GM23338 (cell line): ENCODE results near the gene ZNF536. TPM values are rescaled to one million over a fixed set of nuclear protein-coding genes. Genes with fewer than 3 reads are reported as not detected.

Source experiments
- ATAC-seq: fragments of 200-7000 bp; cut with Tn5 transposase; 3 replicates; pipeline ENCODE4 v1.9.1; 2020
- DNase-seq: peaks from one replicate; pipeline ENCODE4 v3.0.0-alpha.2; 2015; ENCODE audit warnings: low spot score
- H2AFZ ChIP-seq: fragments of 200-600 bp; sonication (generic); 2 replicates; pipeline ENCODE4 v1.8.0; 2016; ENCODE audit warnings: antibody characterized with exemption, mild to moderate bottlenecking, moderate library complexity
- H3F3A ChIP-seq: fragments of 200-600 bp; sonication (generic); replicated peaks from 2 replicates; pipeline ENCODE4 v1.8.0; 2017; ENCODE audit warnings: antibody characterized with exemption, mixed run types, low read depth
- H3K27ac ChIP-seq: fragments of 200-600 bp; sonication (generic); 2 replicates; pipeline ENCODE4 v1.6.1; 2016; ENCODE audit warnings: low read depth
- H3K27me3 ChIP-seq: fragments of 200-600 bp; sonication (generic); 2 replicates; pipeline ENCODE4 v1.8.0; 2016; ENCODE audit warnings: mild to moderate bottlenecking, mixed run types, moderate library complexity; ENCODE audit not compliant: insufficient read depth
- H3K36me3 ChIP-seq: fragments of 200-600 bp; sonication (generic); 2 replicates; pipeline ENCODE4 v1.8.0; 2016; ENCODE audit warnings: mild to moderate bottlenecking; ENCODE audit not compliant: insufficient read depth
- H3K4me1 ChIP-seq: fragments of 200-600 bp; sonication (generic); 2 replicates; pipeline ENCODE4 v1.8.0; 2016; ENCODE audit warnings: mild to moderate bottlenecking, moderate library complexity; ENCODE audit not compliant: insufficient read depth
- H3K4me2 ChIP-seq: fragments of 200-600 bp; sonication (generic); 2 replicates; pipeline ENCODE4 v1.7.1; 2017; ENCODE audit warnings: mixed run types
- H3K4me3 ChIP-seq: fragments of 200-600 bp; sonication (generic); 2 replicates; pipeline ENCODE4 v1.6.1; 2016; ENCODE audit warnings: mixed run types
- H3K79me2 ChIP-seq: fragments of 200-600 bp; sonication (generic); replicated peaks from 2 replicates; pipeline ENCODE4 v1.8.0; 2017; ENCODE audit warnings: mild to moderate bottlenecking; ENCODE audit not compliant: insufficient read depth
- H3K9me2 ChIP-seq: fragments of 200-600 bp; sonication (generic); 2 replicates; pipeline ENCODE4 v1.8.0; 2017; ENCODE audit not compliant: insufficient read depth
- H4K20me1 ChIP-seq: fragments of 200-600 bp; sonication (generic); replicated peaks from 2 replicates; pipeline ENCODE4 v1.8.0; 2017; ENCODE audit warnings: mild to moderate bottlenecking; ENCODE audit not compliant: insufficient read depth
- H3K27ac Mint-ChIP-seq: 2 replicates; pipeline ENCODE4 v1.8.0; 2020; ENCODE audit warnings: inconsistent platforms, mild to moderate bottlenecking, moderate library complexity, mixed read lengths
- H3K27me3 Mint-ChIP-seq: 3 replicates; pipeline ENCODE4 v1.8.0; 2022; ENCODE audit warnings: low read depth, mild to moderate bottlenecking, moderate library complexity, mixed read lengths, inconsistent platforms; ENCODE audit not compliant: insufficient read depth, poor library complexity
- H3K36me3 Mint-ChIP-seq: 3 replicates; pipeline ENCODE4 v1.8.0; 2021; ENCODE audit warnings: low read depth, mild to moderate bottlenecking, inconsistent platforms, moderate library complexity, mixed read lengths
- H3K4me1 Mint-ChIP-seq: 3 replicates; pipeline ENCODE4 v1.8.0; 2020; ENCODE audit warnings: mild to moderate bottlenecking, inconsistent platforms, mixed read lengths
- H3K4me3 Mint-ChIP-seq: 3 replicates; pipeline ENCODE4 v1.8.0; 2021; ENCODE audit warnings: moderate library complexity, mild to moderate bottlenecking, inconsistent platforms, mixed read lengths
- H3K9me3 Mint-ChIP-seq: 3 replicates; pipeline ENCODE4 v1.8.0; 2020; ENCODE audit warnings: moderate library complexity, mild to moderate bottlenecking, inconsistent platforms, mixed read lengths
- CREB1 ChIP-seq: fragments of 250-450 bp; sonication (Bioruptor Pico); IDR thresholded peaks from 2 replicates; pipeline ENCODE4 v1.5.0; 2020; ENCODE audit warnings: low read depth, mild to moderate bottlenecking, moderate library complexity
- EZH2 ChIP-seq: fragments of 200-600 bp; sonication (generic); IDR thresholded peaks from one replicate; pipeline ENCODE4 v1.8.0; 2017; ENCODE audit warnings: antibody characterized with exemption, mild to moderate bottlenecking, low read depth; ENCODE audit not compliant: unreplicated experiment
- EZH2phosphoT487 ChIP-seq: fragments of 200-600 bp; sonication (generic); IDR thresholded peaks from one replicate; pipeline ENCODE4 v1.8.1; 2018; ENCODE audit warnings: antibody characterized with exemption; ENCODE audit not compliant: unreplicated experiment
- JUNB ChIP-seq: IDR thresholded peaks from one replicate; pipeline ENCODE4 v1.6.1; 2016; ENCODE audit warnings: antibody characterized with exemption; ENCODE audit not compliant: unreplicated experiment
- POLR2AphosphoS5 ChIP-seq: IDR thresholded peaks from 2 replicates; pipeline ENCODE4 v1.6.1; 2016; ENCODE audit warnings: antibody characterized with exemption, low read depth
- STAT1 ChIP-seq: IDR thresholded peaks from one replicate; pipeline ENCODE4 v1.6.1; 2016; ENCODE audit warnings: antibody characterized with exemption; ENCODE audit not compliant: unreplicated experiment
- ZNF331 ChIP-seq: fragments of 250-450 bp; sonication (Bioruptor Pico); IDR thresholded peaks from 2 replicates; pipeline ENCODE4 v1.5.0; 2020; ENCODE audit warnings: low read depth, mild to moderate bottlenecking, moderate library complexity
- polyA plus RNA-seq: library from polyadenylated mRNA; unstranded; fragments of >200 nt; fragmentation: Nextera tagmentation; extraction: Ambion mirVana; gene quantifications from 2 replicates; pipeline ENCODE4 v1.2.1, GENCODE V29; 2016
- total RNA-seq: library from RNA; depleted of rRNA; stranded (reverse); fragments of >200 nt; shearing (Covaris generic); gene quantifications from 2 replicates; pipeline ENCODE4 v1.2.3, GENCODE V29; 2014
- TF ChIP-seq, protein P1 (sequence below), 2 experiments: fragments of 200-600 bp in 1 of 2; sonication (generic) in 1 of 2; conservative IDR thresholded peaks; 2 replicates each; pipeline versions ENCODE4 v1.5.1 to v1.6.1; 2016 to 2017; ENCODE audit warnings: antibody characterized with exemption in 2 of 2, low read depth in 2 of 2, mild to moderate bottlenecking in 2 of 2, moderate library complexity in 1 of 2
- TF ChIP-seq, protein P2 (sequence below): fragments of 250-450 bp; sonication (Bioruptor Pico); IDR thresholded peaks from 2 replicates; pipeline ENCODE4 v1.5.0; 2020; ENCODE audit warnings: mild to moderate bottlenecking, moderate library complexity
- TF ChIP-seq, protein P3 (sequence below): IDR thresholded peaks from 2 replicates; pipeline ENCODE4 v1.6.1; 2016; ENCODE audit warnings: antibody characterized with exemption

ZNF536 gene
- total and polyA plus RNA-seq, 2 experiments from 2014 or later = 0.07 TPM; not detected in 1

DNA sequence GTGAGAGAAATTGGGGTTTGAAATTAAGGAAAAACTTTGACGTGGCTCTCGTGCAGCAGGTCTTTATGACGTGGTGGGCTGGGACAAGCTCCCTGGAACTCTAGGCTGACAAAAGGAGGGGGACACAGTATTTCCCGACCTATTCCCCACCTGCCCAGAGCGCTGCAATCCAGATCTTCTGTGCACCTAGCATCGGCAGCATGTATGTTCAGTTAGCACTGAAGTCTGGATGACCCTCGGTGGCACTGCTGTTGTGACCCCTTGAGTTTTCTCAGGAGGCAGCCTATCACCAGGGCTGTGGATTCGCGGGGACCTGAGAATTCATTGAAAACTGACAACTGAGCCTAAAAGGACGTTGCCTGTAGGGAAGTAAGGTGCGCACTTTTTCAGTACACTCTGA is 9.1 kb upstream of the ZNF536 start (continued):
- TF ChIP-seq, protein P1, sequence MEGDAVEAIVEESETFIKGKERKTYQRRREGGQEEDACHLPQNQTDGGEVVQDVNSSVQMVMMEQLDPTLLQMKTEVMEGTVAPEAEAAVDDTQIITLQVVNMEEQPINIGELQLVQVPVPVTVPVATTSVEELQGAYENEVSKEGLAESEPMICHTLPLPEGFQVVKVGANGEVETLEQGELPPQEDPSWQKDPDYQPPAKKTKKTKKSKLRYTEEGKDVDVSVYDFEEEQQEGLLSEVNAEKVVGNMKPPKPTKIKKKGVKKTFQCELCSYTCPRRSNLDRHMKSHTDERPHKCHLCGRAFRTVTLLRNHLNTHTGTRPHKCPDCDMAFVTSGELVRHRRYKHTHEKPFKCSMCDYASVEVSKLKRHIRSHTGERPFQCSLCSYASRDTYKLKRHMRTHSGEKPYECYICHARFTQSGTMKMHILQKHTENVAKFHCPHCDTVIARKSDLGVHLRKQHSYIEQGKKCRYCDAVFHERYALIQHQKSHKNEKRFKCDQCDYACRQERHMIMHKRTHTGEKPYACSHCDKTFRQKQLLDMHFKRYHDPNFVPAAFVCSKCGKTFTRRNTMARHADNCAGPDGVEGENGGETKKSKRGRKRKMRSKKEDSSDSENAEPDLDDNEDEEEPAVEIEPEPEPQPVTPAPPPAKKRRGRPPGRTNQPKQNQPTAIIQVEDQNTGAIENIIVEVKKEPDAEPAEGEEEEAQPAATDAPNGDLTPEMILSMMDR (conservative IDR thresholded peaks at IDR 0.05; ENCODE audit: low read depth in 2 of 2) = no peak

DNA sequence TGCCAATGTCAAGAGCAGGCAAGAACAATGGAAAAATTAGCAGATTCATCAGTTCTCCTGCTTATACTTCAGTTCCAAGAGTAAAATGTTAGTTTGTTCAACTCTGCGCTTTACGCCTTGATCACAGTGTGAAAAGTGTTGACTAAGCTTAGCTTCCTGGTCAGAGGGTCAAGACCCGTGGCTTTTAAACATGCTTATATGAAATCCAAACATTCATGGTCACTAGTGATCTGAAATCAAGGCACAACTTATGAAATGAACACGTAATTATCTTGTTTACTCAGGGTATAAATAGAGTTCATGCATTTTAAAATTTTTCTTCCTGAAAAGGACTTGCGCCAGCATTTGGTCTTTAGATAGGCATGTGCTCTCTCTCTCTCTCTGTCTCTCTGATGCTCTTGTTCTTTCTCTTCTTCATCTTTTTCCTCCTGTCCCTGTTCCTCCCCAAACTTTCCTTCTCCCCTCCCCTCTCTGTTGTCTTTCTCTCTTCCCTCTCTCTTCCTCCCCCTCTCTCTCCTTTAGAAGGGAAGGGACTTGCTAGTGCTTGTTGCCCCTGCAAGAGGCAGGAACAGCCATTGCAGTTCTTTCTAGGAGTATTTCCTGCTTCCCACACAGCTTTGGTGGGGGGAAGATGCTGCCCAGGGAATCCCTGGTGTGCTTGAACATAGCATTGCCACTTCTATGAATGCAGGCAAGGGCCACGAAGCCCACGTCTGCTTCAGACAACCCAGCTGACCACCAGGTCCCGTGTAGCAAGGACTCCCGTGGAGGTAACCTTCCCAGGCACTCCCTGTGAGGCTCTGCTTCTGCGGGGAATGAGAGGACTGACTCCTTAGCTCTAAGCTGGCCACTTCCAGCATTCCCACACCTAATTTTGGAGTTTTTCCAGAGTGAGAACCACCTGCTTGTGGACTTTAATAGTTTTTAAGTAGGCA is 7.1 kb upstream of the ZNF536 start:
- H3K4me2 ChIP-seq = peak overlapping the region; percentile 36; the same call in 1 of the 2 replicates
- peak overlapping the region; percentile 94 for H2AFZ ChIP-seq
- Mint-ChIP-seq H3K27me3 (peaks cover 15% of the 10 kb centered on the region), H3K27ac (no peak overlapping the region), H3K36me3 (no peaks in the 10 kb centered on the region), H3K4me3 (no peak overlapping the region), H3K9me3 (no peaks in the 10 kb centered on the region), H3K4me1 (peaks cover 29% of the 10 kb centered on the region)
- DNase-seq (no peak), ATAC-seq (peak; percentile 44)
- no peaks in the 10 kb centered on the region for H3K27me3 ChIP-seq
- H3K9me2 ChIP-seq = peaks cover 17% of the 10 kb centered on the region
- peaks cover 23% of the 10 kb centered on the region for H3K4me1 ChIP-seq
- H3K27ac ChIP-seq = no peak overlapping the region
- no peaks in the 10 kb centered on the region for H3K36me3 ChIP-seq
- TF ChIP-seq, protein P2, sequence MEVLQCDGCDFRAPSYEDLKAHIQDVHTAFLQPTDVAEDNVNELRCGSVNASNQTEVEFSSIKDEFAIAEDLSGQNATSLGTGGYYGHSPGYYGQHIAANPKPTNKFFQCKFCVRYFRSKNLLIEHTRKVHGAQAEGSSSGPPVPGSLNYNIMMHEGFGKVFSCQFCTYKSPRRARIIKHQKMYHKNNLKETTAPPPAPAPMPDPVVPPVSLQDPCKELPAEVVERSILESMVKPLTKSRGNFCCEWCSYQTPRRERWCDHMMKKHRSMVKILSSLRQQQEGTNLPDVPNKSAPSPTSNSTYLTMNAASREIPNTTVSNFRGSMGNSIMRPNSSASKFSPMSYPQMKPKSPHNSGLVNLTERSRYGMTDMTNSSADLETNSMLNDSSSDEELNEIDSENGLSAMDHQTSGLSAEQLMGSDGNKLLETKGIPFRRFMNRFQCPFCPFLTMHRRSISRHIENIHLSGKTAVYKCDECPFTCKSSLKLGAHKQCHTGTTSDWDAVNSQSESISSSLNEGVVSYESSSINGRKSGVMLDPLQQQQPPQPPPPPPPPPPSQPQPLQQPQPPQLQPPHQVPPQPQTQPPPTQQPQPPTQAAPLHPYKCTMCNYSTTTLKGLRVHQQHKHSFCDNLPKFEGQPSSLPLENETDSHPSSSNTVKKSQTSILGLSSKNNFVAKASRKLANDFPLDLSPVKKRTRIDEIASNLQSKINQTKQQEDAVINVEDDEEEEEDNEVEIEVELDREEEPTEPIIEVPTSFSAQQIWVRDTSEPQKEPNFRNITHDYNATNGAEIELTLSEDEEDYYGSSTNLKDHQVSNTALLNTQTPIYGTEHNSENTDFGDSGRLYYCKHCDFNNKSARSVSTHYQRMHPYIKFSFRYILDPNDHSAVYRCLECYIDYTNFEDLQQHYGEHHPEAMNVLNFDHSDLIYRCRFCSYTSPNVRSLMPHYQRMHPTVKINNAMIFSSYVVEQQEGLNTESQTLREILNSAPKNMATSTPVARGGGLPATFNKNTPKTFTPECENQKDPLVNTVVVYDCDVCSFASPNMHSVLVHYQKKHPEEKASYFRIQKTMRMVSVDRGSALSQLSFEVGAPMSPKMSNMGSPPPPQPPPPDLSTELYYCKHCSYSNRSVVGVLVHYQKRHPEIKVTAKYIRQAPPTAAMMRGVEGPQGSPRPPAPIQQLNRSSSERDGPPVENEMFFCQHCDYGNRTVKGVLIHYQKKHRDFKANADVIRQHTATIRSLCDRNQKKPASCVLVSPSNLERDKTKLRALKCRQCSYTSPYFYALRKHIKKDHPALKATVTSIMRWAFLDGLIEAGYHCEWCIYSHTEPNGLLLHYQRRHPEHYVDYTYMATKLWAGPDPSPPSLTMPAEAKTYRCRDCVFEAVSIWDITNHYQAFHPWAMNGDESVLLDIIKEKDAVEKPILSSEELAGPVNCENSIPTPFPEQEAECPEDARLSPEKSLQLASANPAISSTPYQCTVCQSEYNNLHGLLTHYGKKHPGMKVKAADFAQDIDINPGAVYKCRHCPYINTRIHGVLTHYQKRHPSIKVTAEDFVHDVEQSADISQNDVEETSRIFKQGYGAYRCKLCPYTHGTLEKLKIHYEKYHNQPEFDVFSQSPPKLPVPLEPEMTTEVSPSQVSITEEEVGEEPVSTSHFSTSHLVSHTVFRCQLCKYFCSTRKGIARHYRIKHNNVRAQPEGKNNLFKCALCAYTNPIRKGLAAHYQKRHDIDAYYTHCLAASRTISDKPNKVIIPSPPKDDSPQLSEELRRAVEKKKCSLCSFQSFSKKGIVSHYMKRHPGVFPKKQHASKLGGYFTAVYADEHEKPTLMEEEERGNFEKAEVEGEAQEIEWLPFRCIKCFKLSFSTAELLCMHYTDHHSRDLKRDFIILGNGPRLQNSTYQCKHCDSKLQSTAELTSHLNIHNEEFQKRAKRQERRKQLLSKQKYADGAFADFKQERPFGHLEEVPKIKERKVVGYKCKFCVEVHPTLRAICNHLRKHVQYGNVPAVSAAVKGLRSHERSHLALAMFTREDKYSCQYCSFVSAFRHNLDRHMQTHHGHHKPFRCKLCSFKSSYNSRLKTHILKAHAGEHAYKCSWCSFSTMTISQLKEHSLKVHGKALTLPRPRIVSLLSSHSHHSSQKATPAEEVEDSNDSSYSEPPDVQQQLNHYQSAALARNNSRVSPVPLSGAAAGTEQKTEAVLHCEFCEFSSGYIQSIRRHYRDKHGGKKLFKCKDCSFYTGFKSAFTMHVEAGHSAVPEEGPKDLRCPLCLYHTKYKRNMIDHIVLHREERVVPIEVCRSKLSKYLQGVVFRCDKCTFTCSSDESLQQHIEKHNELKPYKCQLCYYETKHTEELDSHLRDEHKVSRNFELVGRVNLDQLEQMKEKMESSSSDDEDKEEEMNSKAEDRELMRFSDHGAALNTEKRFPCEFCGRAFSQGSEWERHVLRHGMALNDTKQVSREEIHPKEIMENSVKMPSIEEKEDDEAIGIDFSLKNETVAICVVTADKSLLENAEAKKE = no peak
- TF ChIP-seq CREB1 (no peak), EZH2phosphoT487 (no peak), STAT1 (no peak), EZH2 (no peak), JUNB (no peak), ZNF331 (CRISPR knock-in tag) (no peak), POLR2AphosphoS5 (no peak)
- TF ChIP-seq, protein P3, sequence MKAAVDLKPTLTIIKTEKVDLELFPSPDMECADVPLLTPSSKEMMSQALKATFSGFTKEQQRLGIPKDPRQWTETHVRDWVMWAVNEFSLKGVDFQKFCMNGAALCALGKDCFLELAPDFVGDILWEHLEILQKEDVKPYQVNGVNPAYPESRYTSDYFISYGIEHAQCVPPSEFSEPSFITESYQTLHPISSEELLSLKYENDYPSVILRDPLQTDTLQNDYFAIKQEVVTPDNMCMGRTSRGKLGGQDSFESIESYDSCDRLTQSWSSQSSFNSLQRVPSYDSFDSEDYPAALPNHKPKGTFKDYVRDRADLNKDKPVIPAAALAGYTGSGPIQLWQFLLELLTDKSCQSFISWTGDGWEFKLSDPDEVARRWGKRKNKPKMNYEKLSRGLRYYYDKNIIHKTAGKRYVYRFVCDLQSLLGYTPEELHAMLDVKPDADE = no peak
- no peak overlapping the region for H3K4me3 ChIP-seq
- H3F3A ChIP-seq = no peaks in the 10 kb centered on the region
- no peaks in the 10 kb centered on the region for H3K79me2 ChIP-seq
- H4K20me1 ChIP-seq = no peaks in the 10 kb centered on the region
